Measurements from ENCODE around the gene KIAA0825.

- TF ChIP-seq CTCF (IDR thresholded peaks at IDR 0.05) (no peak), POLR2A (IDR thresholded peaks at IDR 0.05) (no peak)
Measured at GRCh38 chr5:94329115-94329514, 289.3 kb downstream of the KIAA0825 start.

All from Peyer's patch (tissue), 4 donors.